Right forelimb (tissue), 1 donor: ENCODE measurements around the gene LSM3.

Source experiments
- DNase-seq: peaks from one replicate; pipeline ENCODE4 v3.0.0-alpha.2; 2018

The LSM3 gene

DNA sequence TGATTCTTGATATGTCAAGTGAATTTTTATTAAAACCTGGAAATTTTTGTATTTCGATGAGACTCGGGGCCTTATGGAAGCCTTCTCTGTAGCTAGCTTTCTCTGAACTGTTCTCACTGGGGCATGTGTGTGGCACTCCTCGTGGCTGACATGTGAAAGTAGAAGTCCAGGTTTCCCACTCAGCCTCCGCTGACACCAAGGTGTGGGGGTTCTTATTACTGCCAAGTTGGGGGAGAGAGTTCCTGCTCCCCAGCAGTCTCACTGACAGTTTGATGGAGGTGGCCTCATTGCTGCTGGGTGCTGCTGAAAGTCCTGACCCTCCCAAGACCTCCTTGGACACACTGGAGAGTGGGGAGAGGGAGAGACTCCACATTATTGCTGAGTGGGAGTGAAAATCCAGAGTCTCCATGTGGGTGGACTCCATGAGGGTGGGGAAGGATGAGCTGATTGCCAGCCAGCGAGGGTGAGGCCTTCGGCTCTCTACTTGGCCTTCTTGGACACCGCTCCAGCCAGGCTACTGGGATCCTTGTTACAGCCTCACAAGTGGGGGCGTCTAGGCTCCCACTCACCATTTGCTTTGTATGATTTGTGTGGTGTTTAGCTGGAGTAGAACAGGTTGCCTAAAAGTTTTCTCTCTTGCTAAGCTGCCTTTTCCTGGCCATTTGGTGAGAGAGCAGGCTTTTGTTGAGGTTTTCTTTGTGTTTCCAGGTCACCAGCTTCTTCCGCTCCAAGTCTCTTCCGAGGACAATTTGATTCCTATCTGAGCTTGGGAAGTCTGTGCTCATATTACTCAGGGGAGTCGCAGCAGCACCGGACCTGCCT is 64.1 kb downstream of the LSM3 start:
- DNase-seq = peak; percentile 34

DNA sequence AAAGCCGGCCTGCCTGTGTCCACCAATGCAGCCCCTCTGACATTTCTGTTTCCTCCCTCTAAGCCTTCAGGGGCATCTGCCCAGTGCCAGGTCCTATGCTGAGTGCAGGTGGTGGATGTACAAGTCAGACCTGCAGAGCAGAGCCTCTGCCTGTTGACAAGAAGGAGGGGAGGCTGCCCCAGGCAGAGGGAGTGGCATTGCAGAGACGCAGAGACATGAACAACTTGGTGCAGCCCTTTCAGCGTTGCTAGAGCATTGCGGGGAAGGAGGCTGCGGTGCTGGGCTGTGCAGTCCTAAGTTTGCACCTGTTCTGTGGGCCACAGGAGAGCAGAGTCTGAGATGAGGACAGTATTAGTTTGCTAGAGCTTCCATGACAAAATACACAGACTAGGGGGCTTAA is 65.2 kb downstream of the LSM3 start:
- DNase-seq = peak; percentile 10

DNA sequence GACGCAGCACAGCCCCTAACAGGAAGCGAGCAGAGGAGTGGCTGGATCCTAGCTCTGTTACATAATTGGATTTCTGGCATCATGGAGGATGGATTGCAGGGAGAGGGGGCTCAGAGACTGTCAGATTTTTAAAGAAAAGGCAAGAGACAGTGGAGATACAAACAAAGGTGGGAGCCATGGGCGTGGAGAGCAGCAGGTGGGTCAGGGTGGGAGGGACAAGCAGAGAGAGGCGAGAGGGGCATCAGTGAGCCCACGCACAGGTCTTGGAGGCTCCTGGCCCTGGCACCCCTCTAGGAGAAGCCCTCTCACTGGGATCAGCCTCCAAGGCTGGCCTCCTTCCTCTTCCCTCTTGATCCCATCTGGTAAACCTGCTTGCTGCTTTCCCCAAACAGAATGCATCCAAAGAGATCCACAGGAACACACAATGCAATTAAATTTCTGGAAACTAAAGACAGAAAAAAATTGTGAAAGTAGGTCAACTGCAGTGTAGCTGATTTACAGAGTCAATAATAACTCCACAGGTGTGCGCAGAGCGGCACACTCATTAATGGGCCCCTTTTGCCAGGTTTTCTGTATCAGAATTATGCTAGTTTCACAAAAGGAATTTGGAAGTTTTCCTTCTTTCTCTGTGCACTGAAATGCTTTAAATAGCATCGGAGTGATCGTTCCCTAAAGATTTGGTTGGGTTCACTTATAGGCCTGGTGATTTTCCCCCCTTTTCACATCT is 66.1 kb downstream of the LSM3 start:
- peak; percentile 33 for DNase-seq

DNA sequence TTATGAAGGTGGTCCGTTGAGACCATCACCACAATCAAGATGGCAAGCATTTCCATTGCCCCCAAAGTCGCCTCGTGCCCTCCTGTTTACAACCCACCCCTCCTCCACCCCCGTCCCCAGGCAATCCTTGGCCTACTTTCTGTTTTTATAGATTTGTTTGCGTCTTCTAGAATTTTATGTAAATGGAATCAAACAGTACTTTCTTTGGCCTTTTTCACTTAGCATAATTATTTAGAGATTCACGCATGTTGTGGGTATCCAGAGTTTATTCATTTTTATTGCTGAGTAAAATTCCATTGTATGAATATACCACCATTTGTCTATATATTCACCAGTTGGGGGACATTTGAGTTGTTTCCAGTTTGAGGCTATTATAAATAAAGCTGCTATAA is 66.6 kb downstream of the LSM3 start:
- DNase-seq = peak; percentile 32

DNA sequence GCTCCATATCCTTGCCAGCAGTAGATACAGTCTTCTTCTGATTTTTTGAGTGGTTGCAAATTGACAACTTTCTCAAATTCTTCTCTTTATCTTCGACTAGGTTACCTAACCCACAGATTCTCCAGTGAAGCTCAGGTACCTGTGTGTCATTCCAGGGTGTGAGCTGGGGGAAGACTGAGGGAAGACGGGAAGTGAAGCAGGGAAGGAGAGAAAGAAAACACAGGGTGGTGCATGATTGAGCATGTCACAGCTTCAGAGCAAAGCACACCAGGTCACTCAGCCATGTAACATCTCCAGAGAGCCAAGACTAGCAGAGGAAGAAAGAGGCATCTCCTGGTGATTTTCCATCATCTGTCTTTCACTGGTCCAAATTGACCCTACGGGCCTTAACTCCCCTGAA is 67.2 kb downstream of the LSM3 start:
- DNase-seq = no peak

DNA sequence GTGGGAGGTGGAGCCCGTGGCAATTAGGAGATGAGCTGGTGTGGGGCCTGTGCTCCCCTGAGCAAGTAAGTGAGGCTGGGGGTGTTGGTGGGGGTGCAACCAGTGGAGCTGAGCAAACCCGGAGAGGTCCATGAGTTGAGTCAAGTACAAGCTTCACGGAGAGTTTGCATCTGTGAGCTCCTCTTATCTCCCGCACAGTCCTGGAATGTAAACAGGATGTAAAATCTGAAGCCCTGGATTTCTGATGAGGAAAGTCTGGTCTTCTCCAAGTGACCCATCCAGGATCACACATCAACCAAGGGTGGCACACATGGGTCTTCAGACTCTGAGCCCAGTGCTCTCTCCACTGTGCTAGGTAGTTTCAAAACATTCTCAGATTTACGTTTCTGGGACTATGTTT is 67.8 kb downstream of the LSM3 start:
- peak; percentile 6 for DNase-seq

DNA sequence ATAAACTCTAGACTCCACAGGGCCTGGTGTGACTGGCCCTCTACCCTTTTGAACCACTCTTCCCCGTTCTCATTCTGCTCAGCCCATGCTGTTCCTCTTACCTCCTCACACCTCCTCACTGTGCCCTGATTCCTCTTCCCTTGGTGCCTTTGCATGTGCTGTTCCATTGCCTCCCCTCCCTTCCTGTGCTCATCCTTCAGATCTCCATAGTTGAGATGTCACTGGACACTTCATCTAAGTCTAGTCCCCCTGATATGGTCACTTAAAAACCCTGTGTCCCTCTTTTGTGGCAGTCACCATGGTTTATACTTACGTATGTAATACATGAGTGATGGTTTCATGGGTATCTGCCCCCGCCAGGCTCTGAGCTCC is 69.8 kb downstream of the LSM3 start:
- DNase-seq = no peak

DNA sequence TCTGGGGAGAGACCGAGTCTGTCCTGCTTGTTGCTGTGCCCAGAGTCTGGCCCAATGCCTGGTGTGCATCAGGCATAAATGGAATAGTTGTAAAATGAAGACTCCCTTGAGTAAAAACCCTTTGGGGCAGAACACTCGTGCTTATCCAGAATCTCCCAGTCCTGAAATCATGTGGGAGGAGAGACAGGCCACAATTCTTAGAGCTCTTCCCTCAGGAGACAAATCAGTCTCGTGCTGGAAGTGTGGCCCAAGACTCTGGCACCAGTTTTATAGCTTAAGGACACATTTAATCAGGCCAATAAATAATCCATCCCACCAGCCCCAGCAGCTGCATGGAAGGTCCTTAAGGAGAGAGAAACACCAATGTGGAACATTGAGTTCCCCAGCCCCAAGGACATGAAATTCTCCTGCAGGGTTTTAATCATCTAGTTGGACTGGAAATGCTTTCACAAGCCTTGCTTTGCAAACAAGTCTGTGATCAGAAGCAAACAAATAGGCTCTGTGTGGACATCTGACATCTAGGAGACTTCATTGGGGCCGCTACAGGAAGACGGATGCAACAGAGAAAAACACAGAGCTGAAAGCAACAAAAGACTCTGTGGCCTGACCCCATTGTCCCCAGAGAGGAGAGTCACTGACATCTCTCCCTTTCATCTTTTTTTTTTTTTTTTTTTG is 70.4 kb downstream of the LSM3 start:
- DNase-seq = no peak
